Suprapubic skin (tissue), 4 donors: ENCODE measurements around the gene ARHGEF7. TPM values are rescaled to one million over a fixed set of nuclear protein-coding genes. Genes with fewer than 3 reads are reported as not detected.

Source experiments
- DNase-seq, 2 donors: peaks; one replicate each; pipeline ENCODE4 v3.0.0-alpha.2; 2019; ENCODE audit warnings: low spot score in 2 of 2
- H3K27ac ChIP-seq: fragments of 200-600 bp; sonication (generic); one replicate; pipeline ENCODE4 v1.5.1; 2019
- H3K27me3 ChIP-seq: fragments of 200-600 bp; sonication (generic); one replicate; pipeline ENCODE4 v1.5.1; 2019
- H3K36me3 ChIP-seq: fragments of 200-600 bp; sonication (generic); one replicate; pipeline ENCODE4 v1.5.1; 2019
- H3K4me1 ChIP-seq: fragments of 200-600 bp; sonication (generic); one replicate; pipeline ENCODE4 v1.5.1; 2019
- H3K4me3 ChIP-seq: fragments of 200-600 bp; sonication (generic); one replicate; pipeline ENCODE4 v1.5.1; 2019; ENCODE audit warnings: mild to moderate bottlenecking
- H3K9me3 ChIP-seq: fragments of 200-600 bp; sonication (generic); one replicate; pipeline ENCODE4 v1.5.1; 2019
- EP300 ChIP-seq: sonication (generic); formaldehyde crosslinking; IDR thresholded peaks from one replicate; pipeline ENCODE4 v1.6.1; 2017; ENCODE audit warnings: antibody characterized with exemption
- POLR2A ChIP-seq, 2 donors: fragments of 450-650 bp; IDR thresholded peaks; one replicate each; pipeline ENCODE4 v1.6.1; 2017; ENCODE audit warnings: antibody characterized with exemption in 2 of 2, mild to moderate bottlenecking in 2 of 2, moderate library complexity in 2 of 2
- POLR2AphosphoS5 ChIP-seq, 3 donors: sonication (generic); formaldehyde crosslinking; IDR thresholded peaks; one replicate each; pipeline ENCODE4 v1.6.1; 2017; ENCODE audit warnings: antibody characterized with exemption in 3 of 3
- WGBS: methylation state at CpG from one replicate; pipeline ENCODE4 v1.1.5; 2018; 5-methylcytosine and 5-hydroxymethylcytosine counted together
- total RNA-seq, 4 donors: library from RNA; depleted of rRNA; stranded (reverse); fragments of >200 nt; gene quantifications; one replicate each; pipeline ENCODE4 v1.1.0, GENCODE V29; 2016
- TF ChIP-seq, protein P1 (sequence below), 2 donors: fragments of 200-600 bp in 1 of 2; fragments of 450-650 bp in 1 of 2; sonication (generic) in 1 of 2; IDR thresholded peaks; one replicate each; pipeline ENCODE4 v1.5.1; 2016 to 2019; ENCODE audit warnings: antibody characterized with exemption in 2 of 2, mild to moderate bottlenecking in 1 of 2, moderate library complexity in 1 of 2

The ARHGEF7 gene
- total RNA-seq, 4 donors from 2014 or later = 72.1 to 210 (median 99.6) TPM

DNA sequence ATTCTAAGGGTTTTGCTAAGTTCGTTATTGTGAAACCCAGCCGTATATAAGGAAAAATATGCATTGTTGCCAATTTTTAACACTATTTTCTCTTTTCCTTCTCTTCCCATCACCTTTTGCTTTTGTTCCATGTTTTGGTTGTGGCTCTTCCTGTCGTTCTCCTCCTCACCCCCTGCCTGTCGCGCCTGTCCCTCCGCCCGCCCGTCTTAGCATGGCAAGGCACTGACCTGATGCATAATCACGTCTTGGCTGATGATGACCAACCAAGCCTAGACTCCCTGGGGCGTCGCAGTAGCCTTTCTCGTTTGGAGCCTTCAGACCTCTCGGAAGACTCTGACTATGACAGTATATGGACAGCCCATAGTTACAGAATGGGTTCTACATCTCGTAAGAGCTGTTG lies 176.8 kb downstream of the ARHGEF7 start:
- TF ChIP-seq, protein P1, sequence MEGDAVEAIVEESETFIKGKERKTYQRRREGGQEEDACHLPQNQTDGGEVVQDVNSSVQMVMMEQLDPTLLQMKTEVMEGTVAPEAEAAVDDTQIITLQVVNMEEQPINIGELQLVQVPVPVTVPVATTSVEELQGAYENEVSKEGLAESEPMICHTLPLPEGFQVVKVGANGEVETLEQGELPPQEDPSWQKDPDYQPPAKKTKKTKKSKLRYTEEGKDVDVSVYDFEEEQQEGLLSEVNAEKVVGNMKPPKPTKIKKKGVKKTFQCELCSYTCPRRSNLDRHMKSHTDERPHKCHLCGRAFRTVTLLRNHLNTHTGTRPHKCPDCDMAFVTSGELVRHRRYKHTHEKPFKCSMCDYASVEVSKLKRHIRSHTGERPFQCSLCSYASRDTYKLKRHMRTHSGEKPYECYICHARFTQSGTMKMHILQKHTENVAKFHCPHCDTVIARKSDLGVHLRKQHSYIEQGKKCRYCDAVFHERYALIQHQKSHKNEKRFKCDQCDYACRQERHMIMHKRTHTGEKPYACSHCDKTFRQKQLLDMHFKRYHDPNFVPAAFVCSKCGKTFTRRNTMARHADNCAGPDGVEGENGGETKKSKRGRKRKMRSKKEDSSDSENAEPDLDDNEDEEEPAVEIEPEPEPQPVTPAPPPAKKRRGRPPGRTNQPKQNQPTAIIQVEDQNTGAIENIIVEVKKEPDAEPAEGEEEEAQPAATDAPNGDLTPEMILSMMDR (IDR thresholded peaks at IDR 0.05) = no peak
- no peak for TF ChIP-seq EP300
- TF ChIP-seq POLR2AphosphoS5 (IDR thresholded peaks at IDR 0.05) = no peak
- no peak for TF ChIP-seq POLR2A (IDR thresholded peaks at IDR 0.05)
- Histone ChIP-seq H3K9me3 (no peaks in the 10 kb centered on the region), H3K27me3 (no peaks in the 10 kb centered on the region), H3K36me3 (peaks cover 89% of the 10 kb centered on the region), H3K4me3 (no peak overlapping the region), H3K4me1 (no peaks in the 10 kb centered on the region), H3K27ac (no peak overlapping the region)
- WGBS = 91% methylated on average over 14 of the region's 14 CpGs
- no peak for DNase-seq

DNA sequence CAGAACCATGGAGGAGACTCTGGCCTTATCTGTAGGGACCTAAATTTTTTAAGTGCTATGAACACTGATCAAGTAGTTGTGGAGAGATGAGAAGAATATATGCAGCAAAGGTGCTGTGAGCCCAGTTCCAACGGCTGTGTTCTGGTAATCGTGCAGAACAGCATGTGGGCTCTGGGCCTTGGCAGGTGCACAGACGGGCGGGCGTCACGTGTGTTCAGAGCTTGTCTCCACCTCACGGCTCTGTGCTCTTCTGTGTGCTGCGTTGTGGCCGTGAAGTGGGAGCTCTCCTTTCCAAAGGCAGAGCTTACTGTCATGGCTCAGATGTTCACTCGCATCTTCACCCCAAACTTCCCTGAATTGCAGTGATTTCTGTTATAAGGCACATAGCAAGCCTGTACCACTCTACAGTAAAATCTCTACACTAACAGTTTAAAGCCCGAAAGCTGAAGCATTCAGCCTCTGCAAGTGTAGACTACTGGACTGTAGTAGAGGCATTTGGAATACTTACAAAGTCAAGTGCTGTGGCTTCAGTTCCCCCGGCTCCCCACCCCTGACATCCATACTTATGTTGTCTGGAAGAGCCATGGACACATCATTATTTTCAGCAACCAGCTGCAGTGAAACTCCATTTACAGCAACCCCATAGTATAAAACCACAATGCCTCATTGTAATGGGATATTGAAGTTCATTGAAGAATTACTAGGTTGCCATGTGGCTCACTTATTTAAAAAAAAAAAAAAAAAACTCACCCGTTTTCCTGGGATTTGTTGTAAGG lies 177.8 kb downstream of the ARHGEF7 start:
- Histone ChIP-seq H3K27ac (no peak overlapping the region), H3K9me3 (no peaks in the 10 kb centered on the region), H3K36me3 (peaks cover 88% of the 10 kb centered on the region), H3K4me1 (no peaks in the 10 kb centered on the region), H3K27me3 (no peaks in the 10 kb centered on the region), H3K4me3 (no peak overlapping the region)
- TF ChIP-seq, protein P1 (IDR thresholded peaks at IDR 0.05) = no peak
- no peak for TF ChIP-seq EP300
- TF ChIP-seq POLR2A (IDR thresholded peaks at IDR 0.05) = no peak
- no peak for TF ChIP-seq POLR2AphosphoS5 (IDR thresholded peaks at IDR 0.05)
- 89% methylated on average over 13 of the region's 13 CpGs for WGBS
- no peak for DNase-seq

DNA sequence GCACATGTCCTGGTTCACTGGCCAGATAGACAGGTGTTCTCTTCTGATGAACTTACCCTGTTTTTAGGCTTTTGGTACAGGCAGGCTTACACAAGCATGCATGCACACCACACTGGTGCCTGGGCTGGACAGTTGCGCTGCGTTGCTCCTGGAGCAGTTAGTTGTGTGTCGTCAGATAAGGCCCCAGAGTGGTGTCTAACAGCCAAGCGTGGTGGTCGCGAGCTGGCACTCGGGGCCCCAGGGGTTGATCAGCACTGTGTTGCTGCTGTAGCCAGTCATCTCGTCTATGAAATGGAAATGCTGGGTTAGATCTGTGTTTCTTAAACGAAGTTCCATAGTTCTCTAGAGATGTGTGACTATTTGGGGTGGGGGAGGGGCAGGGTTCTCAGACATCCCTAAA lies 180.8 kb downstream of the ARHGEF7 start:
- H3K9me3 ChIP-seq = no peaks in the 10 kb centered on the region
- DNase-seq = no peak
- no peaks in the 10 kb centered on the region for H3K4me1 ChIP-seq
- TF ChIP-seq, protein P1 (IDR thresholded peaks at IDR 0.05) = no peak
- TF ChIP-seq POLR2A (IDR thresholded peaks at IDR 0.05) = no peak
- TF ChIP-seq EP300 = no peak
- WGBS = 92% methylated on average over 9 of the region's 9 CpGs
- H3K4me3 ChIP-seq = no peak overlapping the region
- no peak overlapping the region for H3K27ac ChIP-seq
- H3K36me3 ChIP-seq = peaks cover 93% of the 10 kb centered on the region
- H3K27me3 ChIP-seq = no peaks in the 10 kb centered on the region

DNA sequence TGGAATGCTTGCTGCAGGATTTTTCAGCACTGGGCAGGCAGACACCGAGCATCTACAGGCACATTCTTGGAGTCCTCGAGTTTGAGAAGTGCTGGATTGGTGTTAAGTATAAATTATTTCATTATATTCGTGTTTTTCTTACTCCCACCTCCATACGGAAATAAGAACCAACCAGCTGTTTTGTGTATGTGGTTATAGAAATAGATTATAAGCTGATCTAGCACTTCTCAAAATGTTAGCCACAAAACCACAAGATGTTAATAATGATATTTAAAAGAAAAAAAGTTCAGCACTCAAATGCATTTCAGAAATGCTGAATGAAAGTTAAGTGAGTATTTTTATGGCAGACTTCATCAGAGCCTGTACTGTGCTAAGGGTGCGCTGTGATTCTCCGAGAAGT lies 181.3 kb downstream of the ARHGEF7 start:
- H3K9me3 ChIP-seq = no peaks in the 10 kb centered on the region
- no peak overlapping the region for H3K4me3 ChIP-seq
- no peaks in the 10 kb centered on the region for H3K27me3 ChIP-seq
- no peak overlapping the region for H3K27ac ChIP-seq
- DNase-seq = no peak
- peaks cover 93% of the 10 kb centered on the region for H3K36me3 ChIP-seq
- 78% methylated on average over 6 of the region's 6 CpGs for WGBS
- TF ChIP-seq EP300 (no peak), POLR2AphosphoS5 (IDR thresholded peaks at IDR 0.05) (no peak), POLR2A (IDR thresholded peaks at IDR 0.05) (no peak)
- TF ChIP-seq, protein P1 (IDR thresholded peaks at IDR 0.05) = no peak
- no peaks in the 10 kb centered on the region for H3K4me1 ChIP-seq

DNA sequence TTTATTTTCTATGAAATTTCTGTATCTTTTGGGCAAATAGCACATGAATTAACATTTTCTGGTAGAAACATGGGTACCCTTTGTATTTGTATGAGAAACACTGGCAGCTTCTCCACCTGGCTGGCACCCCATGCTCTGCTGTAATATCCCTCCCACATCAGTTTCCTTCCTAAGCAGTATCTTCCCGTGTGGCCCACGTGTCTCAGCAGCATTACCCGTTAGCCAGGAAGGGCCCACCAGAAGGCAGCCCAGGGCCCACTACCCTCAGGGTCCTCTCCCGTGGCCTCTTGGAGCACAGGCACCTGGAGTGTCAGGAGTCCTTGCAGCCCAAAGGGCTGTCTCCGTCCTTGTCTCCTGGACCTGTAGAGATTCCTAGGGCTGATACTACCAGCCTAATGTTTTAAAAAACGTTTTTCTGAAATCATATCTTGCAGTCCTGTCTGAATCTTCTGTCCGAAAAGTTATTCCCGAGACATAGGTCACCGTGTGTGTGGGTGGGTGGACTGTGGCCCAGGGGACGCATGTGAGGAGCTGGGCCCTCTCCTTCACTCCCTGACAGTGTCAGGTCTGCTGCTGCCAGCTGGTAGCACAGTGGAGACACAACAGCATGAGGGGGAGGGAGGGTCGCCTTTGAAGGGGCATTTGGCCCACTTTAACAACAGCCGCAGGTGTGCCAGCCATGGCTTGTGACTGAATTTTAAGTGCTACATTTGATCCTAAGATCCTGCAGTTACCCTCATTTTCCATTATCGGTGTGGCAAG lies 183.3 kb downstream of the ARHGEF7 start:
- 91% methylated on average over 13 of the region's 13 CpGs for WGBS
- H3K4me3 ChIP-seq = no peak overlapping the region
- no peak overlapping the region for H3K27ac ChIP-seq
- H3K36me3 ChIP-seq = peaks cover 93% of the 10 kb centered on the region
- H3K9me3 ChIP-seq = no peaks in the 10 kb centered on the region
- TF ChIP-seq EP300 (no peak), POLR2A (IDR thresholded peaks at IDR 0.05) (no peak), POLR2AphosphoS5 (IDR thresholded peaks at IDR 0.05) (no peak)
- TF ChIP-seq, protein P1 (IDR thresholded peaks at IDR 0.05) = no peak
- DNase-seq = no peak
- no peaks in the 10 kb centered on the region for H3K4me1 ChIP-seq
- no peaks in the 10 kb centered on the region for H3K27me3 ChIP-seq
